Measurements from ENCODE around the gene EGLN3.
"Not testable (repeated sequence)": the region's sequence is repeated elsewhere in the genome, so short reads cannot be mapped to it uniquely, and the experiment has no call there.

The EGLN3 gene

DNA sequence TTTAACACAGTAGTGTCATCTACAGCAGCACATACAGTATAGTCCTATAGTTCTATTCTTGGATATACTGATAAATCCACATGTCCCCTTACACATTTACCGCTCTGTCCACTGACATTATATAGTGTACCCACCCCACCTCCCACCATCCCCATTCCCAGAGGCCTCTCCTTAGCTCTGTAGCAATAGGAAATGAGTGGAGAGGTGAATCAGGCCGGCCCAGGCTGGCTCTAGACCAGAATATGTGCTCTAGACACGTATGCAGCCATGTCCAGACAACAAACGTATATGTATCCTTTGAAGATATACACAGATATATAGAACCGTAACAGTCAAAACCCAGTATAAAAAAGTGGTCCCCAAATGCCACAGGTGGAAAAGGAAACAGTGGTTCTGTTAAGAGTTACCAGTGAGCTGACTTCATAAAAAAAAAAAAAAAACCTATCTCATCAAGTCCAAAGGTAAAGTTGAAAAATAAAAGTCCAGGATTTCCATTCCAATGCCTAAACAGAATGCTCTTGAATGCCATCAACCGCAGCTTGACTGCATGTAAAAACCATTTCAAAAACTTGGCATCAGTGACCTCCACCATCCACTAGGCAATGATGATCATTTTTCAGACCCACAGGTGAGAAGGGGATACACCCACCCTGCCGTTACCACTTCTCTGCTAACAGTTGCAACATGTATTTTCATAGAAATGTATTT lies 16.7 kb downstream of the EGLN3 start:
- no peak for DNase-seq

DNA sequence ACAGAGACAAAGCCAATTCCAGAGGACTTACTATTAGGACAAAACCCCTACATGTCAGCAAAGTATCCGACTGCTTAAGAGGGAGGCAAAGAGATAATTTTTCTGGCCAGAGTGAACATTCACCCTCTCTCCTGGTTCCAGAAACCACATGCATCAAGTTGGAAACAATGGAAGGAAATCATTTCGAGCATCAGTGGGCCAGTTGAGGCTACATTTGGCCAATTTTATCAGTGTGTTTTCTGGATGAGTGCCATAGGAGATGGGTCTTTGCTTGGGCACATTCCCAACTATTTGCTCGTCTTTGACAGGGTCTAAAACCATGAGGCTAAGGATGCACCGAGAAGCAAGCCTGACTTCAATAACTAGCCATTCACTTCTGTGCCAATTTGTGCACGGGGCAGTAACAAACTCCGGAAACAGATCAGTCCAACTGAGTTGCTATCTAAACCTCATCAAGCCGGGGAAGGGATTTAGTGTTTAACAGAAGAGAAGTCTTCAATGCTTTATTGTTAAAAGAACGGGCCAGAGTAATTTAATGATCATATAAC lies 17.4 kb downstream of the EGLN3 start:
- no peak for DNase-seq

DNA sequence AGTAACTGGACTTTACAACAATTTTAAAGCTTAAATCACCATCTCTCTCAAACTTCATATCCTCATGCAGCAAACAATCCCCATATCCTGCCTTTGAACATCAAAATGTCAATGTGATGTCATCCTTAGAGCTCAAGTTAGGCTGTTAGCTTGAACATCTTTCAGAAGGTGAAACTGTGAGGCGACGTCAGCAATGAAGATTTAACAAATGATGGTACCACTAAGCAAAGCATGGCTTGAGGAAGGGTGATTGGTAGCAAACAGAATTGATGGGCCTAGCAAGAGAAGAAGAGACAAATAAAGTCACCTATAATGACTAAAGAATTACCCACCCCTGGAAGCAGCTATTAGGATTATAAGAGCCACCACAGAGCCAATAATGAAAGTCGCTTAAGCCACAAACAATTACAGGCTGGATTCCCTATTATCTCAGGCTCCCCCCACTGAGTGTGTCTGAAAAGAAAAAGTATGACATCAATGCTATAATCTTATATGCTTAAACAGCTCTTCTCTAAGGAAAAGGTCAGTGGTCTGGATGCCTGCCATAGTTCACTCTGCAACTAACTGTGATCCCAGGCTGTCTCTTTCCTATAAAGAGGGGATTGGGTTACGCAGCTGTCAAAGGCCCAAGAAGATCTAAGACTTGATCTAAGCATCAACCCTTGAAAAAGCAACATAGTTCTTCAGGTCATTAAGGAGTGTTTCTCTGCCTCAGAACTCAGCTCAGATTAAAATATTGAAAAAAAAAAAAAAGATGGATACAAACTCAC lies 18.1 kb downstream of the EGLN3 start:
- no peak for DNase-seq

DNA sequence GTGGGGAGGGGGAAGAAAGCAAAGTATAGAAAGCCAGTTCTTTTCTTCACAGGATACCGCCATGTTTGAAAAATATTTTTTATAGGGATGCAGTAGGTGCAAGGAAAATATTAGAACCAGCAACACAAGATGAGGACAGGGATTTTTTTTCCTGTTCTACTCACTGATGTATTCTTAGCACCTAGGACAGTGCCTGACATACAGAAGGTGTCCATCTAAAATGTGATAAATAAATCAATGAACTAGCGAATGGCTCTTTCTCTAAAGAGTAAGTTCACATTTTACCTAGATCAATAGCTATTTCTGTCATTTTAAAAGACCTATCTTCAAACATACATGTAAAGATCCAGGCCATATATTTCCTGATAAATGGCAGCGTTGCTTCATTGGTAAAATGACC lies 18.8 kb downstream of the EGLN3 start:
- DNase-seq = no peak

DNA sequence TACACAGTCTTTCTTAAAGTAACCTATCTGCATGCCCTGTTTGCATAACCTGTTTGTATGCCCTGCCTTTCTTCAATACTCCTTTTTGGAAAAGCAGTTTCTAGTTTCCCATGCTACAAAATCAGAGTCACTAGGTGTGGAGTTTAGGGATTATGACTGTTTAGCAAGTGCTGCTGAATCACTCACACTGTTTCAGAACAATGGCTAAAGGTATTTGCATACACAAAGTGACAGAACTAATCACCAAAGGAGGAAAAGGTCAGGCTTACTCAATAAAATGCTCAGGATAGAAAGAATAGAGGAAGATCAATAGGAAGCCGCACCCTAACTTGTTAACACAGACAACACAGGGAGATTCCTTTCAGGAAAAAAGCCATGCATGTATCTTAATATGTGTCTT lies 19.4 kb downstream of the EGLN3 start:
- DNase-seq = no peak

DNA sequence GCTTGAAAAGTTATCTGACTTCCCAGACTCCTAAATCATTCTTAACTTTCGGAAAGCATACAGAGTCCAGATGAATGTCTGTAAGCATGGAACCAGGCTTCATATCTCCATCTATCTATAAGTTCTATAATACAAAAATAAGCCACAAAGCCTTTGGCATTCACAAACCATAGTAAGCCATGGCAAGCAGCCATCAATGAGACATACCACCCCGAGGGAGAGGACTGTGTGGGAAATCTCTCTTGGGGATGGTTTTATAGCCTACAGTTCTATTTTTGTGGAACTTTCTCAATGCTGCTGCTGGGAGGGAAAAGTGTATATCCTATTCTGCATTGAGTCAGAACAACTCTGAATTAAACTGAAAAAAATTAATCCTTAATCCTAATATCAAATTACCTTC lies 20.4 kb downstream of the EGLN3 start:
- no peak for DNase-seq

DNA sequence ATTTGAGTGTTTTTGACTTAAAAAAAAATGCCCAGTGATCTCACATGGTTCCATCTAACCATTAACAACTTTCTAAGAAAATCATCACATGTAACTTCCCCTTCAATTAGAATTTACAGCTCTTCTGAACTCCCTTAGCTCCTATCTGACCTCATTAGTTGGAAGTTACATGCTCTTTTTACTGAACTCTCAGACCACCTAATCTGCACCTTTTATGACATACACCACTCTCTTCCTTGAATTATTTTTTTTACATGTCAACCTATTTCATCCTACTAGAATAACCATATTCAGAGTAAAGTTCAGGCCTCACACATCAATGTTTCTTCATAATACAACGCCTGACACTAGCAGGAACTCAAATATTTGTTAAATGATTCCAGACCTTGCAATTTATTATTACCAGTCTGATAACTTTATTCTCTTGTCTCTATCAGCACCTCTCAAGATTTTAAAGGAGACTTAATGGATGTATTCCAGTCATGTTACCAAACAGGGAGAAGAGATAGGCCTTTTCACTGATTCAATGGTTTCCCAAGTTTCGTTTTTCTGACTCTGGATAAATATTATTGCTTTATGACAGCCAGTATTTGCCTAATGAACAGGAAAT lies 21.0 kb downstream of the EGLN3 start:
- DNase-seq = no peak

DNA sequence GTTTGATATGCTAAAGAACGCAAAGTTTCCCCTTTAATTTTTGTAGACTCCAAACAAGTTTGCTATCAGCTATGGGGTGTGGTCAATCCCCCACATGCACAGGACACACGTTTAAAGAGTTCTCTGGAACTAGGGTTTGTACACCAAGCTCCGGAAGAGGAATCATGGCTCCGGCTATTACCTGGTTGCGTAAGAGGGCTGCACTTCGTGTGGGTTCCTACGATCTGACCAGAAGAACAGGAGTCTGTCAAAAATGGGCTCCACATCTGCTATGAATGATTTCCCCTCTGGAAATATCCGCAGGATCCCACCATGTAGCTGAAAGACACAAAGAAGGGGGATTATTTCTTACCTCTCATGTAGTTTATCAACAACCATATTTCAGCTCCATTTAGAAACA lies 22.0 kb downstream of the EGLN3 start:
- DNase-seq = no peak

DNA sequence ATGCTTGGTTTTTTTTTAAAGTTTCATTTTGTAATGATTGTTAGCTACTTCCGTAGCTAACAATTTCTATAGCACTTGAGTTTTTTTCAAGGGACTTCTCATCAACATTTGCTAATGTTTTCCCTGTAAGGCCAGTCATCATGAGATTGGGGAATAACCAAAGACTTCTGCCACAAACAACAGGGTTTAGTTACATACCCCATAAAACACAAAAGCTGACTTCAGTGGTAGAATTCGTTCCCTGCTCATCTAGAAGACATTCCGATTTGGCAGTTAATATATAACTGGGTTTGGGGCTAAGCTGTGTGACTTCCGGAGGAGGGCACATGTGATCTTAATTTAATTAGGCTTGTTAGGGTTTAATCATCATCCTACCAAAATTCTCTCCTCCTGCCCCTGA lies 22.9 kb downstream of the EGLN3 start:
- no peak for DNase-seq

DNA sequence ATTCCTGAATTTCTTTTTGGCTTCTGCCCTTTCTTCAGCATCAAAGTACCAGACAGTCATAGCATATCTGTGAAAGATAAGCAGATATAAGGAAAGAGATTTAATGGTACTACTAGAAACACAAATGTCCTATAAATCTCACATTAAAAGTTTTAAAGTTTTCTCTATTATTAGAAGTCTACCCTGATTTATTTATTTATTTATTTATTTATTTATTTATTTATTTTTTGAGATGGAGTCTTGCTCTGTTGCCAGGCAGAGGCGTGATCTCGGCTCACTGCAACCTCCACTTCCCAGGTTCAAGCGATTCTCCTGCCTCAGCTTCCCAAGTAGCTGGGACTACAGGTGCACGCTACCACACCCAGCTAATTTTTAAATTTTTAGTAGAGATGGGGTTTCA lies 23.9 kb downstream of the EGLN3 start:
- not testable (repeated sequence) for DNase-seq

DNA sequence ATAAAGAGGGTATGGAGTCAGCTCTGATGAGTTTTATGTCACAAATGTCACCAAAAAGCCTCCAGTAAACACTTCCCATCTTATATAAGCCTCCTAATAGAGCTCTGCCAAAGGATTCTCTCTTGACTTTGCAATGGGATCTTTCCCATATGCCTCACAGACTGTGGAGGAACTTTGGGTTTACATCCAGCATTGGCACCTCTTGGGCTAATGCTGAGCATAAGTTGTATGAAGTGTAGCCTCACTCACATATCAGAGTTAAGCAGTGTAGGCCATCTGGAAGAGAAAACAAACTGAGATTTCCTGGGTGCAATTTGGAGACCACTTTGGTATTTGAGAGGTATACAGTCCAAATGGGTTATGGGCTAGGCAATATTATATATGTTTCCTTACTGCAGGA lies 24.9 kb downstream of the EGLN3 start:
- no peak for DNase-seq

DNA sequence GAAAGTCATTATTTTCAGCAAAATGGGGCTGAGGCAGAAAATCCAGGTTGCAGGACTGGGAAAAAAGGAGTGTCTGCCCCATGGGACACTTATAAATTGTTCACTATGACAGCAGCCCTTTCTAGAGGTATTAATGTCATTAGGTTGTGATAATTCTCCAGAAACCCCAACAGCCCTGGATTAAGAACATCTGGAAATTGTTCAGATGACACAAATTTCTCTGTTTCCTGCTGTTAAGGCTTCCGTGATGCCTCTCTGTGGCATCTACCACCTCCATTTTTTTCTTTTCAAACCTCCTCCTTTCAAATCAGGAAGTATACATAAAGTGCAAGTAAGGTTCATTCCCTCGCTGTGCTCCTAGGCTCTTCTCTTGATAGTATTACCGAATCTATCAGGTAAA lies 25.6 kb downstream of the EGLN3 start:
- no peak for DNase-seq

DNA sequence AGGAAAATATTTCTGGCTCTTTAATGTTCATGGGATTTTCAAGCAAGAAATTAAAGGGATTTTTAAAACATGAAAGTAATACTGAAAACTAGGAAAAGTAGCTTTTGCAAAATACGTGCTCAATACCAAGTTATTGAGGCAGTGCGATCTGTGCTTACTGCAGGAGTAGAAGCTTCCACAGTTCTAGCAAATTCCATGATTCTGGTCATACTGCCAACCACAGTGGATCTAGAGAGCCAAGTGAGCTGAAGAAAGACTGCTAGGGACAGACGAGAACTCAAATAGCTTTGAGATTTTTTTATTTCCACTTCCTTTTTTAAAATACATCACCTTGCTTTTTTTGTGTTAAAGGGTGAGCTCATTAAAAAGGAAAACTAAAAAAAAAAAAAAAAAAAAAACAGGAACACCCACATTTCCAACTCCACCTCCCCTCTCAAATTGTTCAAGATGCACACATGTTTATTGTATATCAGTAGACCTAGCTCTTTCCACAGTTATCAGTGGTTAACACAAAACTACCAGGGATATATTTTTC lies 26.2 kb downstream of the EGLN3 start:
- no peak for DNase-seq

DNA sequence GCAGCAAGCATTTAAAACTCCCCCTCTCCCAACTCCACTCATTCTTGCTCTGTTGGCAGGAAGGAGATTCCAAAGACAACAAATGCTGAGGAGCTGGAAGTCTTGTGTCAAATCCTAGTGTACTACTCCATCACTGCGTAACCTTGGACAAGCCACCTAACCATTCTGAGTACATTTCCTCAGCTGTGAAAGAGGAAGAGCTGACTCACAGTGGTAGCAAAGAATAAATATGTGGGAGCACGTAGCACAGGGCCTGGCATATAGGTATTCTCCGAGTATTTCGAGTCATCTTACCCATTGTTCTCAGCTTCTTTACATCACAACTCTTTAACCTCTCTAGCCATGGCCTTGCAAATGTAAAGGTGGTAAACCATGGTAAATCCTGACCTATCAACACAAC lies 28.7 kb downstream of the EGLN3 start:
- DNase-seq = no peak

DNA sequence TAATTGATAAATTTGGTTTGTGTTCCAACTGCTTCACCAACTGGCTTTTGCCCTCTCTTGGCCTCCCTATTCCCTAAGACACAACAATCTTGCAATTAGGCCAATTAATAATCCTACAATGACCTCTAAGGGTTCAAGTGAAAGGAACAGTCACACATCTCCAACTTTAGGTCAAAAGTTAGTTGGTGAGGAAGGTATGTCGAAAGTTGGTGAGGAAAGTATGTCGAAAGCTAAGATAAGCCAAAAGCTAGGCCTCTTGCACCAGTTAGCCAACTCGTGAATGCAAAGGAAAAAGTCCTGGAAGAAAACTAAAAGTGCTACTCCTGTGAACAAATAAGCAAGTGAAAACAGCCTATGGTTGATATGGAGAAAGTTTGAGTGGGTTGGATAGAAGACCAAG lies 32.6 kb downstream of the EGLN3 start:
- DNase-seq = no peak

DNA sequence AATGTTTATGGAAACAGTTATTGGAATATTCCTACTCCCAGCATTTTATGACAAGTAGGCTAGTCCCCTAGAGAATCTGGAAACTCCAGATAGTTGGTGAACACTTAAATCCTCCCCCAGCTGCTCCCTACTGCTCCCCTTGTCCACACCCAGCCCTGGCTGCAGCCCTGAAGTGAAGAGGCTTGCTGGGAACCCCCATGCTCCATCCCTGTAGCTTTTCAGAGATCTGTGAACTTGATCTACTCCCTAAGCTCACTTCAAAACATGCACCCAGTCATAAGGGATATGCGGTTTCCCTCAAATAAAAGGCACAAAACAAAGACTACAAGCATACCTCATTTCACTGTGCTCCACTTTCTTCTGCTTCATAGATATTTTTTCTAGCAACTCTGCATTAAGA lies 33.2 kb downstream of the EGLN3 start:
- no peak for DNase-seq

DNA sequence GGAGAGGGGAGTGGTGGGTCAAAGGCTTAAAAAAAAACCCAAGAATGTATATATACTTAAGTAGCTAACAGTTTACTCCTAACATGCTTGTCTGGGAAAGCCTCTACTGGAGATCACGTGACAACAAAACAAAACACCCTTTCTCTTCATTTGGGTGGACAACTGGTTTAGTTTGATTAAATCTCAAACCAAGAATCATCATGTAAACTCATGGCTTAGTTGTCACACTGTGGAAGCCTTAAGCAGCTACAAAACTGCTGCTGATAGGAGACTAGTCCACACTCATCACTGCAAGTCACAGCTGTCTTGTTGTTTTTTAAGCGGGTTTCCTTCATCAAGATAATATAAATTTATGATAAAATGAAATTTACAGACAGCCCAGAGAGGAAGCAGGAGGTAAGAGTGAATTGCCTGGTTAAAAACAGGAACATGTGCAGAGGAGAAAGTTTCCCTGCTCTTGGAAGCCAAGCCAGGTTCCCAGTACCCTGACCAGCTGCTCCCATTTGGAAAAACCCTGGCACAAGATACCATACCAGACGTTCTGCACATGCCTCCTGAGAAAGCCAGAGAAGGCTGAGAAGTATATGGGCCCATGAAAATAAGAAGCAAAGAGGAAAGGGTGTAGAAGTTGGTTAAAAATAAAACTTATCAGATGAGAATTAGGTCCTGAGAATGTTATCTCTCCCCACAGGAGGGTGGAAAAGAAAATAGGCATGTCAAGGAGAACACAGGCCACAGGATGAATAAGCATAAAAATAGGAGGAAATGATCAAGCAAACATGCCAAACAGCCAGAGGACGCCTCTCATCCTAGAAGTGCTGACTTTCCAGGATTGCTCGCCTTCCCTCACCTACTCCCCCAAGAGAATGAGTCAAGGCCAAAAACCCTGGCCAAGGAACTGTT lies 34.0 kb downstream of the EGLN3 start:
- DNase-seq = peak; percentile 4

DNA sequence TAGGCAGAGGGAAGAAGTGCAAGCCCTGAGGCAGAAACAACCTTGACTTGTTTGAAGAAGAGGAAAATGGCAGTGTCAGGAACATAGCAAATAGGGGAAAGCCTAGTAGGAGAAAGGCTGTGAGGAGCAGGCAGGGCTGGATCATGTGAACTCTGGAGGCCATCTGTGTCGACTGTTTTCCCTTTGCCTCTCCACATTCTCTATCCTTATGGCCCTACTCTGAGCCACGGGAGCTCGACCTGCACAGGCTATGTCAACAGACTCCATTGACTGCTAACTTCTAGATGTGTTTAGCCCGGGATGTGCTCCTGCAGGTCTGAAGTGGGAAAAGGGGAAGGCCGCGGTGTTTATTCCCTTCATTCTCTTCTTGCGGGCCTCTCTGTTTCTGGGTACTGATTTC lies 35.2 kb downstream of the EGLN3 start:
- no peak for DNase-seq

DNA sequence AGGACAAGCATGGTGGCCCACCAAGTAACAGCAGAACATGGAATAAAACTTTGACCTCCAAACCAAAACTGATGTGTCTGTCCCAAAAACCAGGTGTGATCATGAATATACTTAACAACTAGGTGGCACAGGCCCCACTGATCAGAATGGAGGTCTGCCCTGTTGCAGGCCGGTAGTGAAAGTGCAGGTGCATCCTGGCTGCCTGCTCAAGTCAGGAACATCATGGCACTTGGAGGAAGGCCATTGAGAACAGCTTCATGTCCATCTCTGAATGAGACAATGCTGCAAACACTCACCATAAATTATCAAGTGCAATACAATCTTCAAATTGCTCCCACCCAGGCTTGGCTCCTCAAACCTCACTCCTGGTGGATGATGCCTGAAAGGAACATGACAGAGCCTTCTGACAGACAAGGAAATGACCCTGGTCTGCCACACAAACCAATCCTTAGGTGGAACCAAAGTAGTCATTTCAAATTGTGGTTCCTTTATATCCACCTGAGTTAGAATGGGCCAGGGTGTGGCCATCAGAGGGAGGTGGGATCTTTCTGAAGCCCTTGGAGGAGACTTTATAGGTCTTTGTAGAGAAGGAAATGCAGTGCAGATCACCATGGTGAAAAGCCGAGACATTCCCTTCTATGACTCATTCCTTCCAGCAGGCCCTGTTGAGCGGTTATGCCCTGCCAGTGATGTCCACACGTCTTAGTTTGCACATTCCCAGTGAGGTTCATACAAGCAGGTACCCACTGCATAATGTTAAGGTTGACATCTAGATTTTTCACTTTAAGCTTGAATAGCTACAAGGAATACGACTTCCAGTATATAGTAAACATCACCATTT lies 36.0 kb downstream of the EGLN3 start:
- DNase-seq = peak; percentile 55

DNA sequence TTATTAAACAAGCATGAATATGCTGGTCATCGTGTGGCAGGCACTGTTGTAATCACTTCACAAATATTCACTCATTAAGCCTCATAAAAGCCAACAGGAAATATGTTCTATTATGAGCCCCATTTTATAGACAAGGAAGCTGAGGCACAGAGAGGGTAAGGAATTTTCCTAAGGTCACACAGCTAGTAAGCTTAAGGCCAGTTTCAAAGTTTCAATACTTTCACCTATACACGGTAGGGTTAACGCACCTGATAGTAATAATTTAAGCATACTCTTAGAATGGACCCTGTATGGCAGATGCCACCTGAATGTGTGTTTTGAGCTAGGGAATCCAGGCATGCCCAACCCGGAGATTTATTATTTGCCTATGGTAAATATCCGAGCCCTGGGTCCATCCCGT lies 39.8 kb downstream of the EGLN3 start:
- no peak for DNase-seq

DNA sequence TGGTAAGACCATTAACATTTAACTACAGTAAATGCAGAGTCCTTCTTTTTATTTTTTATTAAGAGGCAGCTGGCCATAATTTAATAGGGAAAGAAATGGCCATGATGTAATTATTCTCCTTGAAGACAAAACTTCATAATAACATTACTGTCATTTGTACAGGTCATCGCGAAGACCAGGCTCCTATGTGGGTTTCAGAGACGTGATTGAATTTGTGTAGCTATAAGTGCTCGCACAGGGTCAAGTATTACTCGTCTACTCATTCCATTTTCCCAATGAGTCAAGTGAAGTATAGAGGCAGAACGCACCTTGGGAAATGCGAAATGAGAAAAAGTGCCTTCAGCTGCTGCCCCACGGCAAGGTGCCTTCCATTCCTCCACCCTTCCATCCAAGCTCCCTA lies 40.4 kb downstream of the EGLN3 start:
- DNase-seq = no peak

Measured in EL (cell line).